GM18868 (cell line): Measurements from ENCODE around the gene KDSR.
A peak's percentile ranks its signal among the peaks of the same experiment; 100 is the strongest.

ENCODE experiments used
- ATAC-seq: cut with Tn5 transposase; IDR thresholded peaks from one replicate; pipeline ENCODE4 v1.9.1; 2021; ENCODE audit warnings: mild to moderate bottlenecking, moderate library complexity; ENCODE audit not compliant: unreplicated experiment

Gene KDSR

DNA sequence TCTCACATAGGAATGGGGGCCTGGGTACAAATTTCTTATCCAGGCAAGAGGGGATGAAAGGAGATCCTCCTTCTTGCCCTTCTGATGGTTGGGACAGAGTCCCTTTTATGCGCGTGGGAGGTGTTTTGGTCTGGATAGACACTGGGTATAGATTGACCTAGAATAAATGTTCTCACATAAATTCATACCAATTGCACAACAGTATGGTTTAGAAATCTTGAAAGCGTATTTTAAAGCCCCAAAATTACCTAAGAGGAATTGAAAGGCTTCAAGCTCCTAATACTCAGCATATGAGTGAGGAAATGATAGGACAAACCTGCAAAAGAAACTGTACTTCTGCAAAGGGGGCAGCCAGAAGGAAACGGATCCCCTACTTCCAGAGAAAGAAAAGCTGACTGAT is 44.8 kb downstream of the KDSR start:
- ATAC-seq: no peak

DNA sequence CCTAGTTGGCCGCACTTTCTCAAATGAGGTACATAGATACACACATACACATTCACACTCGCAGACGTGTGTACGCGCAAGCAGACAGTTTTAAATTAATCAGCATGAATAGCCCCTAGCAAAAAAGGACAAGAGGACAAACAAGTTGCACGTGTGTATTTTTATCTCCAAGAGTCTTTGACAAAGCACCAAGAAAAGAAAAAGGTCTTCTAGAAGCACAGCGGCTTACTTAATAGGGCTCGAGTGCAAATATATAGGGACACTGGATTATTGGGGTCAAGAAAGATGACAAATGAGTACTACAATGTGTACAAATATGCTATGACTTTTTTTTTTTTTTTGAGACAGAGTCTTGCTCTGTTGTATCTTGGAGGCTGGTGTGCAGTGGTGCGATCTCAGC is 45.7 kb downstream of the KDSR start:
- ATAC-seq: no peak

- no peak for ATAC-seq
Observed at GRCh38 chr18:63320975-63321265, 46.1 kb downstream of the KDSR start.

DNA sequence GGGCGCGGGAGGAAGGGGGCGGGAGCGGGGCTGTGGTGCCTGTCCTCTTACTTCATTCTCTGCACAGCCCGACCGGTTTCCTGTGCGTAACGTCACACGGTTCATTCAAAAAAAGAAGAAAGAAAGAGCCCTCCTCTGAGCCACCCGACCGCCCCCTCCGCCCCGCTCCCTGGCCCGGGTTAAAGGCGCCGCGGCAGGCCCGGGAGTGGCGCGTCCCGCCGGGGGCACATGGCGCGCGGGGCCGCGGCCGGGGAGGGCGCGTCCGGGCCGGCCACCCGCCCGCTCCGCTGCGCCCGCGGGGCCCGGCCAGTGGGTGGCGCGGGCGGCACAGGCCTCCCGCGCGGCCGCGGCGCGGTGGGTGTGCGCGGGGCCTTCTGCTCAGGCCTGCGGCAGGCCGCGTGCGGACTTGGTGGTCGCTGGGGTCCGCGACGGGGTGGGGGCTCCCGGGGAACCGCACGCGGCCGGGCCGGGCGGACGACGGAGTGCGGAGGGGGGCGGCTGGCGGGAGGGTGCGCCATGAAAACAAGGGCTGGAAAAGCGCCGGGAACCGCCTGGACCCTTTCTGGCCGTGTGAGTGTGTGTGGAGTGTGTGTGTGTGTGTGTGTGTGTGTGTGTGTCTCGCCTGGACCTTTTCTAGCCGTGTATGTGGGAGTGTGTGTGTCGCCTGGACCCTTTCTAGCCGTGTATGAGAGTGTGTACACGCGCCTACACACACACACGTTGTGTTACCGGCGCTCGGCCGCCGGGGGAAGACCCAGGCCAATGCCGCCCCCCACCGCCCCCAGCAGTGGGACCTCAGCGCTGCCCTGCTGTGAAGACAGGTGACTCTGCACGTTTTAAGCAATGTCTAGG is 46.7 kb downstream of the KDSR start:
- peak; percentile 62 for ATAC-seq

DNA sequence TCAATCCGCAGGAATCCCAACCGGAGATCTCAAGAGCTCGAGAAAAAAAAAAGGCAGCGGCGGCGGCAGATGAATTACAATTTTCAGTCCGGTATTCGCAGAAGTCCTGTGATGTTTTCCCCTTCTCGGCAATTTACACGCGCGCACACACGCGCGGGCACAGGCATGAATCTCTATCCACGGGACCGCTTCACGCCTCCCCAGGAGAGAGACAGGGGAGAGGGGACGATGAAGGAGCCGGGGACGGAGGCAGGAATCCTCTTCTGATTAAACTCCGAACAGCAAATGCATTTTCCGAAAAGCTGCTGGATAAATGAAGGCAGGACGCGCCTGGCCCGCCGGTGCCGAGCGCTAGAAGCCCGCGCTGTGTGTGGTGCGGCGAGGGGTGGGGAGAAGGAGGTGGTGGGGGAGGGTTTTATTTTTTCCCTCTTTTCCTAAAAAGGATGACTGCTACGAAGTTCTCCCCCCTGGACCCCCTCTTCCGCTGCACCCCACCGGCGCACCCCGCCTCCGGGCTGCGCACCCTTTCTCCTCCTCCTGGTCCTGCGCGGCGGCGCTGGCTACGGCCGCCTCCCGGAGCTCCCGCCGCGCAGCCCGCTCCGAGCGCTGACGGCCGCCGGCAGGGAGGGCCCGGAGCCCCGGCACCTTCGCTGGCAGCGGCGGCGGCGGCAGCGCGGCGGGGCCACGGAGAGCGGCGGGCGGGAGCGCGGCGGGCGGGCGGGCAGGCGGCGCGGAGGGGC is 47.5 kb downstream of the KDSR start, which contains the start of gene BCL2:
TSS of gene BCL2 (minus strand) at position 387 of the 740 bp plus-strand sequence.
- ATAC-seq: peak; percentile 14

DNA sequence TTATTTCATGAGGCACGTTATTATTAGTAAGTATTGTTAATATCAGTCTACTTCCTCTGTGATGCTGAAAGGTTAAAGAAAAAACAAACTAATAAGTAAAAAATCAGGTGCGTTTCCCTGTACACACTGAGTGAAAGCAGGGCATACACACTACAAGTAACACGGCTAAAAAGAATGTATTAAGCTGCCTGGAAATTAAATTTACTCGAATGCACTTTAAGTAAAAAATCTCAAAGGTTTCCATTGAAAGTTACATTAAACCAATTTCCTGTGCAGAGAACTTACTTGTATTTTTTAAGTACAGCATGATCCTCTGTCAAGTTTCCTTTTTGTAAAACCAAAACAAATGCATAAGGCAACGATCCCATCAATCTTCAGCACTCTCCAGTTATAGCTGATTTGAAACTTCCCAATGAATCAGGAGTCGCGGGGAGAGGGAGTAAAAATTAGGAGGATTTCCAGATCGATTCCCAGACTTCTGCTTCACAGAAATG is 48.1 kb downstream of the KDSR start:
- no peak for ATAC-seq

GRCh38 chr18:63317982-63318888 is 48.8 kb downstream of the KDSR start:
- ATAC-seq: peak; percentile 46

- ATAC-seq: no peak
Observed at GRCh38 chr18:63317556-63317946, 49.5 kb downstream of the KDSR start.

DNA sequence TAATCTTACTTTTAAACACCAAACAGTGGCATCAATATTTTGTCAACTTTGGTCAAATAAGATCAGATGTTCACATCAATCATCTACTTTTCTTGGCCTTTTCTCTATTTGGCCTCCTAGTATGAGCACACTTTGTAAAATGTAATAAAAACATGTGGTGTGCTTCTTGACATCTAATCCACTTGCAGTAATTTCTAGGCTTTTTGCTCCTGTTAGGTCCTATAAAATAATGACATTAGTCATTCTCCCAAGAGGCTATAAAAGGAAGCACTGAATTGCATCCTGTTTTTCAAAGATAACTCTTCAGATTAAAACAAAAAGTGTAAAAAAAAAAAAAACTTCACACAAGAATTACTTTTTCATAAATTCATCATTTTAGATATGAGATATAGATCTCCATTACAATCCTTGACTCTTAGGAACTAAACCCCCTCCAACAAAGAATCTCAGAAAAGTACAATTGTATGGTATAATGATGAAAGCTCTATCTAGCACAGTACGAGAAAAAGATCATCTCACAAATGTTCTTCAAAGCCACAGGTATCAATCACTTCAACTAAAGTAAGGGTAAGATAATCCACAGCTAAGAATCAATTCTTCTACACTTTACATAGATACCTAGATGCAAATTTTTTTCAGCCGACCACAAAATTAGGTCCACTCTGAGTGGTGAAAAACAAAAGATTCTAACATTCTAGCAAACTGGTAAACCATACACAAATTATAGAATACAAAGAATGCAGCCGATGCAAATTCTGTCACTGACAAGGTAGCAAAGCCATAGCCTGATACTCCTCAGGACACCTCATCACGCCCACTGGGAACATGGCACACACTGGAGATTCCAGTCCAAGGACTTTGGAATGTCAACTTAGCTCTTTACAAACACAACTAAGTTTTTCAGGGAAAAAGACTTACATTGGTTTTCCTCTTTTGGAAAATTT is 50.1 kb downstream of the KDSR start:
- no peak for ATAC-seq

DNA sequence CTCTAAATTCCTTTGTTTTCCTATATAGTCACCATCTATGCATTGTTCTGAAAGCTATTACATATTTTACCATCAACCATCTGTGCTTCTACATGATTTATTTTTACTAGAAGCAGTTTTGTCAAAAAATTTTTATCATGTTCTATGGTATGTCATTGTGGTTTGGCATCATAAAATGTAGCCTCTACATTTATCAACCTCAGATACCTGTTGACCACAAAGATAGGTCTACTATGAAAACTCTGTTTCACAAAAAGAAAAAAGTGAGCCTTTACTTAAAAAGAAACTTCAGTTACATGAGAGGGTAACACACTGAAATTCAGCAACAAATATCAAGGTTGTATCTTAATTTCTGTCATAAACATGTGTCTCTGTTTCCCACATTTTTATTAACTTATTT is 51.1 kb downstream of the KDSR start:
- ATAC-seq: no peak

GRCh38 chr18:63315131-63315662 is 51.8 kb downstream of the KDSR start:
- no peak for ATAC-seq

GRCh38 chr18:63314062-63314790 is 52.8 kb downstream of the KDSR start:
- no peak for ATAC-seq

GRCh38 chr18:63313396-63313917 is 53.5 kb downstream of the KDSR start:
- no peak for ATAC-seq

DNA sequence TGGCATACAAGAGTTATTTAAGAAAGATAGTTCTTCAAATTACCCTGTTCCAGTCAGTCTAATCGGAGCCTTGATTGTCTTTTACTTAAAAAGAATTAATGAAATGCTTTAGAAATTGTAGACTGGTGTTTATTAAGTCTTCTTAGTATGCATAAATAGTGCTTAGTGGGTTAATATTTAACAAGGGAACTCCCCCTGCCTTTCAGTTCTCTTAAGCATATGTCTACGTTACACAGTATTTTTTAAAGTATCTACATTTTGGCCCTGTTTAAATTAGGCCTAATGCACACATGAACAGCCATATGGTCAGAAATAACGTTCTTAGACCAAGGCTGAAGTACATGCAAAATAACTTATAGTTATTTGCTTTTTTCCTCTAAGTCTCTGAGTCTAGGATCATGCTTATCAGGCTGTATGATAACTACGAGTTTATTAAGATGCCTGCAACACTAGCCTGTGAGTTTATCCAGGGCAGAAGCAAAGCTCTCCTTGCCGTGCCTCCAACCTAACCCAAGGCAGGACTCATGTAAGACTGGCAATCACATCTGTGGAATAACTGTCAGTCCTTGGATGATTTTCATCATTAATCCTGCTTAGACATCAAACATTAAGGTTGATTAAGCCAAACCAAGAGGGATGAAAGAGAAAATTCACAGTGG is 54.1 kb downstream of the KDSR start:
- peak; percentile 18 for ATAC-seq

- peak; percentile 3 for ATAC-seq
Observed at GRCh38 chr18:63312019-63312409, 55.0 kb downstream of the KDSR start.

- peak; percentile 81 for ATAC-seq
Observed at GRCh38 chr18:63311118-63312018, 55.6 kb downstream of the KDSR start.

GRCh38 chr18:63309422-63309821 is 57.6 kb downstream of the KDSR start:
- no peak for ATAC-seq
